Heart right ventricle (tissue), 16 donors: ENCODE data around the gene DEPP1. TPM values are rescaled to one million over a fixed set of nuclear protein-coding genes. Genes with fewer than 3 reads are reported as not detected.
A peak's percentile ranks its signal among the peaks of the same experiment; 100 is the strongest.

Experiments used
- ATAC-seq, 8 donors: fragments of 200-7000 bp; cut with Tn5 transposase; one replicate each; pipeline ENCODE4 v1.9.1; 2020; ENCODE audit warnings: mild to moderate bottlenecking in 8 of 8, moderate library complexity in 8 of 8, moderate number of reproducible peaks in 1 of 8
- DNase-seq, 2 donors: peaks; one replicate each; pipeline ENCODE4 v3.0.0-alpha.2; 2020
- H3K27ac ChIP-seq, 10 donors: fragments of 200-600 bp; sonication (generic) in 2 of 10; one replicate each; pipeline versions ENCODE4 v1.5.0 to v1.8.0; 2020 to 2022; ENCODE audit warnings: mild to moderate bottlenecking in 3 of 10
- H3K27me3 ChIP-seq, 7 donors: fragments of 200-600 bp; one replicate each; pipeline ENCODE4 v1.8.0; 2021 to 2022; ENCODE audit warnings: mild to moderate bottlenecking in 2 of 7
- H3K36me3 ChIP-seq, 9 donors: fragments of 200-600 bp; sonication (generic) in 1 of 9; one replicate each; pipeline versions ENCODE4 v1.5.0 to v1.8.0; 2020 to 2022; ENCODE audit warnings: mild to moderate bottlenecking in 2 of 9
- H3K4me1 ChIP-seq, 9 donors: fragments of 200-600 bp; sonication (generic) in 1 of 9; one replicate each; pipeline versions ENCODE4 v1.5.0 to v1.8.0; 2020 to 2022; ENCODE audit warnings: mild to moderate bottlenecking in 4 of 9
- H3K4me3 ChIP-seq, 10 donors: fragments of 200-600 bp; sonication (generic) in 2 of 10; one replicate each; pipeline versions ENCODE4 v1.5.0 to v1.8.0; 2020 to 2022; ENCODE audit warnings: mild to moderate bottlenecking in 7 of 10, moderate library complexity in 2 of 10
- H3K9me3 ChIP-seq, 11 donors: fragments of 200-600 bp in 10 of 11; sonication (generic) in 2 of 11; one replicate each; pipeline versions ENCODE4 v1.5.0 to v1.8.0; 2013 to 2022; ENCODE audit warnings: mild to moderate bottlenecking in 2 of 11, control low read depth in 1 of 11, moderate library complexity in 1 of 11
- CTCF ChIP-seq, 9 donors: fragments of 200-600 bp; sonication (generic) in 2 of 9; IDR thresholded peaks; one replicate each; pipeline versions ENCODE4 v1.5.0 to v1.8.0; 2021 to 2022; ENCODE audit warnings: antibody characterized with exemption in 9 of 9, mild to moderate bottlenecking in 5 of 9, moderate library complexity in 1 of 9
- WGBS, 2 donors: extraction: QIAGEN DNeasy Blood & Tissue Kit; methylation state at CpG; one replicate each; pipeline ENCODE4 v1.1.7; 2013; ENCODE audit warnings: inconsistent platforms in 1 of 2; 5-methylcytosine and 5-hydroxymethylcytosine counted together
- intact Hi-C, 10 donors: fragments of 100-400 bp; cut with DNase I; formaldehyde crosslinking; loops; one replicate each; pipeline versions ENCODE4 v1.11.1 to v1.14.2; 2022
- polyA plus RNA-seq, 2 donors: library from polyadenylated mRNA; stranded (reverse); fragments of 200-250 nt; gene quantifications; one replicate each; pipeline ENCODE4 v1.2.3, GENCODE V29; 2013
- total RNA-seq, 10 donors: library from RNA; stranded (reverse); fragmentation: NEBNext Ultra II Directional in 3 of 10; extraction: Animal tissue kit (Norgen Biotek cat#: 25700) in 3 of 10; gene quantifications; one replicate each; pipeline versions ENCODE4 v1.2.1 to v1.2.4, GENCODE V29; 2021 to 2023
- donor health status: Arrhythmogenic right ventricular cardiomyopathy.
- donor health status: ischemic (EF 13 %, LVEDD 7.1; RV severe dilation, severe dysfunction).
- donor health status: healthy with polysubstance abuse.
- donor health status: DM: no; HTN: yes; CAD: no.
- donor health status: DM: no; HTN: no; CAD: no.
- donor health status: ischemic (EF 25% LVEDD 6.9; RV normal size, moderate dysfunction).
- donor health status: ischemic (EF 25% LVEDD 5.7; RV mildly dilated, moderate dysfunction).
- donor health status: healthy.
- donor health status: DM: yes; HTN: yes; CAD: no.
- donor health status: Ischemic cardiomyopathy.
- donor health status: ischemic (EF 35%, LVEDD 5.7; RV mildly dilated, moderate dysfunction).
- donor health status: nonischemic (EF 11% LVEDD 7.7; RV severe dilation, severe dysfunction).
- donor health status: DM: yes; HTN: yes; CAD: no.
- donor health status: PGD.
- donor health status: ischemic (EF 29% LVEDD 5.4; RV normal size, mild dysfunction).
- donor health status: nonischemic (EF 23%, LVEDD 6.1; RV moderate dilation, normal function).

DEPP1 gene
- total and polyA plus RNA-seq, 12 donors = 10.0 to 172 (median 25.1) TPM

- ATAC-seq = peak in 3 of 8 donors; percentile 2 to 54 (median 5)
Observed at GRCh38 chr10:44985175-44985681, 6.6 kb upstream of the DEPP1 start.

GRCh38 chr10:44984671-44985101, 6.1 kb upstream of the DEPP1 start:
- no peak for DNase-seq
- intact Hi-C loops = no loop called here
- Histone ChIP-seq H3K4me3 (no peak overlapping the region), H3K36me3 (peaks cover 0 to 76% (median 19%) of the 10 kb centered on the region in 9 donors), H3K9me3 (no peaks in the 10 kb centered on the region), H3K4me1 (peaks cover 48 to 86% (median 72%) of the 10 kb centered on the region in 9 donors), H3K27ac (peak overlapping the region; percentile 44 to 97 (median 91)), H3K27me3 (no peaks in the 10 kb centered on the region)
- no peak for TF ChIP-seq CTCF (IDR thresholded peaks at IDR 0.05)
- ATAC-seq = peak in 1 of 8 donors; percentile 9
- 49 to 74% methylated on average over 15 of the region's 15 CpGs for WGBS, 2 donors

More at GRCh38 chr10:44985175-44985681, 6.6 kb upstream of the DEPP1 start:
- Histone ChIP-seq H3K27ac (peak overlapping the region; percentile 44 to 97 (median 91)), H3K4me1 (peaks cover 47 to 86% (median 72%) of the 10 kb centered on the region in 9 donors), H3K27me3 (no peaks in the 10 kb centered on the region), H3K4me3 (no peak overlapping the region), H3K36me3 (peaks cover 0 to 81% (median 22%) of the 10 kb centered on the region in 9 donors), H3K9me3 (no peaks in the 10 kb centered on the region)
- DNase-seq = no peak
- intact Hi-C loops = no loop called here
- WGBS, 2 donors = 35 to 39% methylated on average over 9 of the region's 9 CpGs
- TF ChIP-seq CTCF (IDR thresholded peaks at IDR 0.05) = no peak

GRCh38 chr10:44983895-44984278, 5.3 kb upstream of the DEPP1 start:
- intact Hi-C loops = no loop called here
- ATAC-seq (no peak), DNase-seq (no peak)
- no peaks in the 10 kb centered on the region for H3K9me3 ChIP-seq
- no peak for TF ChIP-seq CTCF (IDR thresholded peaks at IDR 0.05)
- peaks cover 56 to 86% (median 77%) of the 10 kb centered on the region in 9 donors for H3K4me1 ChIP-seq
- H3K4me3 ChIP-seq = no peak overlapping the region
- H3K27me3 ChIP-seq = no peaks in the 10 kb centered on the region
- WGBS, 2 donors = 89 to 95% methylated on average over 10 of the region's 10 CpGs
- H3K36me3 ChIP-seq = peaks cover 0 to 68% (median 14%) of the 10 kb centered on the region in 9 donors
- peak overlapping the region in 9 of 10 donors; percentile 64 to 97 (median 92) for H3K27ac ChIP-seq

- 80 to 86% methylated on average over 13 of the region's 13 CpGs for WGBS, 2 donors
- Histone ChIP-seq H3K4me3 (no peak overlapping the region), H3K36me3 (peaks cover 0 to 62% (median 11%) of the 10 kb centered on the region in 9 donors), H3K27me3 (no peaks in the 10 kb centered on the region), H3K9me3 (no peaks in the 10 kb centered on the region), H3K4me1 (peaks cover 58 to 90% (median 80%) of the 10 kb centered on the region in 9 donors), H3K27ac (peak overlapping the region; percentile 64 to 97 (median 91))
- ATAC-seq (no peak), DNase-seq (no peak)
- intact Hi-C loops = no loop called here
- TF ChIP-seq CTCF (IDR thresholded peaks at IDR 0.05) = no peak
Observed at GRCh38 chr10:44983066-44983894, 4.7 kb upstream of the DEPP1 start.
